HepG2 (cell line): ENCODE measurements around the gene TMTC2. TPM values are rescaled to one million over a fixed set of nuclear protein-coding genes. Genes with fewer than 3 reads are reported as not detected.

Experiments
- ATAC-seq: fragments of 200-7000 bp; cut with Tn5 transposase; 3 replicates; pipeline ENCODE4 v1.9.1; 2020; ENCODE audit warnings: mild to moderate bottlenecking, moderate library complexity
- BruUV-seq: library from RNA; stranded (reverse); fragments of 400-500 nt; replicated peaks from 2 replicates; lab custom pipeline; 2021; lab: Mats Ljungman, UMichigan
- CTCF ChIA-PET: fragments of 300-600 bp; formaldehyde crosslinking; extraction: SDS; loops from one replicate; lab custom pipeline; 2021; ENCODE audit warnings: low total read pairs, inconsistent platforms, low intra/inter-chr PET ratio; lab: Yijun Ruan, JAX
- POLR2A ChIA-PET: fragments of 350-600 bp; sonication (Branson Sonifier 250); formaldehyde crosslinking; loops from one replicate; lab custom pipeline; 2020; ENCODE audit warnings: antibody characterized with exemption, inconsistent platforms; lab: Yijun Ruan, JAX
- DNase-seq: peaks from one replicate; pipeline ENCODE4 v3.0.0-alpha.2; 2015; ENCODE audit warnings: low spot score
- FAIRE-seq: peaks from 3 replicates; lab custom pipeline; 2011; peaks lifted over from hg19 to GRCh38; lab: Jason Lieb, UNC
- H2AFZ ChIP-seq: one replicate; pipeline ENCODE4 v1.6.1; 2011; ENCODE audit warnings: low read length, inconsistent platforms
- H3K27ac ChIP-seq: fragments of 300-600 bp; 3 replicates; pipeline ENCODE4 v1.8.0; 2011; ENCODE audit warnings: mixed run types, mild to moderate bottlenecking, mixed read lengths, low read length, inconsistent platforms; ENCODE audit not compliant: insufficient read depth; ENCODE audit errors: extremely low read length
- H3K27me3 ChIP-seq, 2 experiments: fragments of 200-600 bp in 1 of 2; 2 replicates in 1 of 2; 3 replicates in 1 of 2; pipeline versions ENCODE4 v1.6.0 to v1.8.0; 2011; ENCODE audit warnings: low read length in 2 of 2, mild to moderate bottlenecking in 2 of 2, moderate library complexity in 2 of 2, inconsistent platforms in 1 of 2; ENCODE audit not compliant: insufficient read depth in 2 of 2, control insufficient read depth in 1 of 2
- H3K36me3 ChIP-seq, 2 experiments: fragments of 200-600 bp in 1 of 2; replicated peaks in 1 of 2; 2 replicates in 1 of 2; 3 replicates in 1 of 2; pipeline versions ENCODE4 v1.5.1 to v1.8.0; 2011; ENCODE audit warnings: low read length in 2 of 2, inconsistent platforms in 1 of 2; ENCODE audit not compliant: insufficient read depth in 2 of 2, control insufficient read depth in 1 of 2
- H3K4me1 ChIP-seq: 2 replicates; pipeline ENCODE4 v1.5.1; 2012; ENCODE audit warnings: low read length, inconsistent platforms; ENCODE audit not compliant: insufficient read depth
- H3K4me2 ChIP-seq: 2 replicates; pipeline ENCODE4 v1.6.0; 2011; ENCODE audit warnings: low read depth, low read length, inconsistent platforms
- H3K4me3 ChIP-seq, 3 experiments: fragments of 200-600 bp in 1 of 3; sonication (generic), shearing (Covaris generic) in 1 of 3; replicated peaks in 1 of 3; 2 replicates each; pipeline ENCODE4 v1.5.1; 2011 to 2016; ENCODE audit warnings: low read length in 3 of 3, inconsistent platforms in 2 of 3, low read depth in 2 of 3, mild to moderate bottlenecking in 2 of 3, control low read depth in 1 of 3, mixed read lengths in 1 of 3; ENCODE audit not compliant: insufficient read depth in 1 of 3
- H3K79me2 ChIP-seq: one replicate; pipeline ENCODE4 v1.6.1; 2011; ENCODE audit warnings: low read length, inconsistent platforms; ENCODE audit not compliant: insufficient read depth
- H3K9ac ChIP-seq: 2 replicates; pipeline ENCODE4 v1.6.0; 2011; ENCODE audit warnings: mild to moderate bottlenecking, low read depth, low read length, inconsistent platforms; ENCODE audit not compliant: insufficient read depth
- H3K9me3 ChIP-seq: 2 replicates; pipeline ENCODE4 v1.5.1; 2012; ENCODE audit warnings: mild to moderate bottlenecking, low read length
- H4K20me1 ChIP-seq: 2 replicates; pipeline ENCODE4 v1.6.0; 2011; ENCODE audit warnings: inconsistent platforms, mild to moderate bottlenecking, low read length, moderate library complexity; ENCODE audit not compliant: insufficient read depth
- KLF11 ChIP-seq: IDR thresholded peaks from 2 replicates; pipeline ENCODE4 v1.6.1; 2016; ENCODE audit warnings: missing compliant biosample characterization
- KLF15 ChIP-seq: sonication (generic); formaldehyde crosslinking; IDR thresholded peaks from 2 replicates; pipeline ENCODE4 v1.8.1; 2023; ENCODE audit warnings: borderline replicate concordance, mild to moderate bottlenecking, inconsistent platforms, missing genetic modification reagents, mixed read lengths
- MED1 ChIP-seq: sonication (generic); formaldehyde crosslinking; IDR thresholded peaks from 2 replicates; pipeline ENCODE4 v1.4.0; 2020; ENCODE audit warnings: missing genetic modification reagents
- NR2C2 ChIP-seq: sonication (generic); formaldehyde crosslinking; IDR thresholded peaks from 2 replicates; pipeline ENCODE4 v1.4.0; 2020; ENCODE audit warnings: missing genetic modification reagents, mild to moderate bottlenecking, moderate library complexity, borderline replicate concordance
- ONECUT2 ChIP-seq: sonication (generic); formaldehyde crosslinking; IDR thresholded peaks from 2 replicates; pipeline ENCODE4 v1.4.0; 2020; ENCODE audit warnings: missing genetic modification reagents
- PITX1 ChIP-seq: sonication (generic); formaldehyde crosslinking; IDR thresholded peaks from 2 replicates; pipeline ENCODE4 v1.5.1; 2020; ENCODE audit warnings: mild to moderate bottlenecking, missing genetic modification reagents
- RNF2 ChIP-seq: fragments of 450-650 bp; conservative IDR thresholded peaks from 2 replicates; pipeline ENCODE4 v1.6.1; 2016; ENCODE audit warnings: low read depth
- SNAPC2 ChIP-seq: sonication (generic); formaldehyde crosslinking; IDR thresholded peaks from 2 replicates; pipeline ENCODE4 v1.8.1; 2022; ENCODE audit warnings: mild to moderate bottlenecking, missing genetic modification reagents
- TP53 ChIP-seq: sonication (generic); formaldehyde crosslinking; conservative IDR thresholded peaks from 2 replicates; pipeline ENCODE4 v1.4.0; 2020; ENCODE audit warnings: missing genetic modification reagents
- ZNF674 ChIP-seq: sonication (generic); formaldehyde crosslinking; IDR thresholded peaks from 2 replicates; pipeline ENCODE4 v1.5.0; 2020; ENCODE audit warnings: low read depth, mild to moderate bottlenecking, missing genetic modification reagents
- ZNF775 ChIP-seq: sonication (generic); formaldehyde crosslinking; IDR thresholded peaks from 2 replicates; pipeline ENCODE4 v1.4.0; 2020; ENCODE audit warnings: missing genetic modification reagents, mild to moderate bottlenecking, moderate library complexity, borderline replicate concordance
- WGBS: methylation state at CpG from one replicate; pipeline ENCODE4 v1.1.6; 2017; ENCODE audit warnings: low lambda C conversion rate; 5-methylcytosine and 5-hydroxymethylcytosine counted together
- in situ Hi-C: cut with HindIII; loops from 2 replicates; pipeline ENCODE4 v1.10.0; 2017; ENCODE audit warnings: low pct_unique_long_range_greater_than_20kb; ENCODE audit not compliant: extremely low pct_ligation_motif_present
- intact Hi-C: fragments of 100-400 bp; cut with micrococcal nuclease; formaldehyde crosslinking; loops from one replicate; pipeline ENCODE4 v1.10.0; 2022; ENCODE audit not compliant: unreplicated experiment
- polyA plus RNA-seq, 8 experiments: library from polyadenylated mRNA; depleted of rRNA in 3 of 8; stranded (reverse) in 7 of 8; unstranded in 1 of 8; fragments of >200 nt; fragmentation: Illumina TruSeq in 4 of 8; extraction: Trizol in 4 of 8; gene quantifications; 2 replicates each; pipeline versions ENCODE4 v1.2.1 to v1.2.3, GENCODE V29; 2011 to 2016; ENCODE audit warnings: low read depth in 4 of 8, missing spikeins in 1 of 8, mixed read lengths in 1 of 8; ENCODE audit not compliant: insufficient read depth in 1 of 8
- total RNA-seq, 5 experiments: library from RNA; depleted of rRNA; stranded (reverse); fragments of >200 nt; fragmentation: Illumina TruSeq; extraction: Trizol; gene quantifications; 2 replicates each; pipeline ENCODE4 v1.2.3, GENCODE V29; 2016; ENCODE audit warnings: low read depth in 1 of 5
- TF ChIP-seq, protein P1 (sequence below): sonication (generic); formaldehyde crosslinking; IDR thresholded peaks from 2 replicates; pipeline ENCODE4 v1.5.1; 2020; ENCODE audit warnings: mild to moderate bottlenecking, missing genetic modification reagents, moderate library complexity
- TF ChIP-seq, protein P2 (sequence below): sonication (generic); formaldehyde crosslinking; IDR thresholded peaks from 2 replicates; pipeline ENCODE4 v1.4.0; 2020; ENCODE audit warnings: missing genetic modification reagents, borderline replicate concordance

TMTC2 gene
- total and polyA plus RNA-seq, 2 of the 13 experiments (the other 11 are each of a cell fraction or from before 2014, with no cell fraction given) = 0.55 to 0.63 TPM

DNA sequence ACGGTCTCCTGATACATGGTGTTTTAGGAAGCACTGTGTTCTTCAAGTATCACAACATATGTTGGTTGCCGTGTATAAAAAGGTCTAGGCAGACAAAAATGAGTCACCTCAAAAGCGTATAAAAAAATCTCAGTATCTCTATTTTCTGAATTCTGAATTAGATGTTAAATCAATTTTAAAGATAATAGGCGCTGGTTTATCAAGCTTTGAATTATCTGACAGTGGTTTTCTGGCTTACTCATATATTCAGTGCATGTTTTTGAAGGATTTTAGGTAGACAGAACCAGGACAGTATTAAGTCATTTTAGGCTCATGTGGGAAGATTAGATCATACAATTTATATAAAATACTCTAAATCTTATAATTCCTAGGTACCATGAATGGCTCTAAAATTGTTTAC, 110.8 kb downstream of the TMTC2 start:
- H2AFZ ChIP-seq = no peak overlapping the region
- 35% methylated on average over 4 of the region's 4 CpGs for WGBS
- no peak overlapping the region for H3K4me2 ChIP-seq
- H3K9ac ChIP-seq = no peak overlapping the region
- POLR2A ChIA-PET = no interaction called here
- no peaks in the 10 kb centered on the region for H3K36me3 ChIP-seq
- no peaks in the 10 kb centered on the region for H4K20me1 ChIP-seq
- CTCF ChIA-PET = no interaction called here
- no peaks in the 10 kb centered on the region for H3K9me3 ChIP-seq
- in situ Hi-C loops (no loop called here), intact Hi-C loops (no loop called here)
- no peaks in the 10 kb centered on the region for H3K79me2 ChIP-seq
- H3K4me3 ChIP-seq = no peak overlapping the region
- BruUV-seq = no TSS peak
- FAIRE-seq (no peak), DNase-seq (no peak), ATAC-seq (no peak)
- H3K27ac ChIP-seq = no peak overlapping the region
- H3K4me1 ChIP-seq = no peaks in the 10 kb centered on the region
- TF ChIP-seq PITX1 (CRISPR knock-in tag) = no peak
- TF ChIP-seq SNAPC2 (CRISPR knock-in tag) = no peak
- TF ChIP-seq KLF15 (CRISPR knock-in tag) = no peak
- TF ChIP-seq, protein P1, sequence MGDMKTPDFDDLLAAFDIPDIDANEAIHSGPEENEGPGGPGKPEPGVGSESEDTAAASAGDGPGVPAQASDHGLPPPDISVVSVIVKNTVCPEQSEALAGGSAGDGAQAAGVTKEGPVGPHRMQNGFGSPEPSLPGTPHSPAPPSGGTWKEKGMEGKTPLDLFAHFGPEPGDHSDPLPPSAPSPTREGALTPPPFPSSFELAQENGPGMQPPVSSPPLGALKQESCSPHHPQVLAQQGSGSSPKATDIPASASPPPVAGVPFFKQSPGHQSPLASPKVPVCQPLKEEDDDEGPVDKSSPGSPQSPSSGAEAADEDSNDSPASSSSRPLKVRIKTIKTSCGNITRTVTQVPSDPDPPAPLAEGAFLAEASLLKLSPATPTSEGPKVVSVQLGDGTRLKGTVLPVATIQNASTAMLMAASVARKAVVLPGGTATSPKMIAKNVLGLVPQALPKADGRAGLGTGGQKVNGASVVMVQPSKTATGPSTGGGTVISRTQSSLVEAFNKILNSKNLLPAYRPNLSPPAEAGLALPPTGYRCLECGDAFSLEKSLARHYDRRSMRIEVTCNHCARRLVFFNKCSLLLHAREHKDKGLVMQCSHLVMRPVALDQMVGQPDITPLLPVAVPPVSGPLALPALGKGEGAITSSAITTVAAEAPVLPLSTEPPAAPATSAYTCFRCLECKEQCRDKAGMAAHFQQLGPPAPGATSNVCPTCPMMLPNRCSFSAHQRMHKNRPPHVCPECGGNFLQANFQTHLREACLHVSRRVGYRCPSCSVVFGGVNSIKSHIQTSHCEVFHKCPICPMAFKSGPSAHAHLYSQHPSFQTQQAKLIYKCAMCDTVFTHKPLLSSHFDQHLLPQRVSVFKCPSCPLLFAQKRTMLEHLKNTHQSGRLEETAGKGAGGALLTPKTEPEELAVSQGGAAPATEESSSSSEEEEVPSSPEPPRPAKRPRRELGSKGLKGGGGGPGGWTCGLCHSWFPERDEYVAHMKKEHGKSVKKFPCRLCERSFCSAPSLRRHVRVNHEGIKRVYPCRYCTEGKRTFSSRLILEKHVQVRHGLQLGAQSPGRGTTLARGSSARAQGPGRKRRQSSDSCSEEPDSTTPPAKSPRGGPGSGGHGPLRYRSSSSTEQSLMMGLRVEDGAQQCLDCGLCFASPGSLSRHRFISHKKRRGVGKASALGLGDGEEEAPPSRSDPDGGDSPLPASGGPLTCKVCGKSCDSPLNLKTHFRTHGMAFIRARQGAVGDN = no peak
- no peak for TF ChIP-seq ZNF775
- TF ChIP-seq RNF2 = no peak
- TF ChIP-seq TP53 (CRISPR knock-in tag) = no peak
- TF ChIP-seq KLF11 (CRISPR knock-in tag) = no peak
- TF ChIP-seq, protein P2, sequence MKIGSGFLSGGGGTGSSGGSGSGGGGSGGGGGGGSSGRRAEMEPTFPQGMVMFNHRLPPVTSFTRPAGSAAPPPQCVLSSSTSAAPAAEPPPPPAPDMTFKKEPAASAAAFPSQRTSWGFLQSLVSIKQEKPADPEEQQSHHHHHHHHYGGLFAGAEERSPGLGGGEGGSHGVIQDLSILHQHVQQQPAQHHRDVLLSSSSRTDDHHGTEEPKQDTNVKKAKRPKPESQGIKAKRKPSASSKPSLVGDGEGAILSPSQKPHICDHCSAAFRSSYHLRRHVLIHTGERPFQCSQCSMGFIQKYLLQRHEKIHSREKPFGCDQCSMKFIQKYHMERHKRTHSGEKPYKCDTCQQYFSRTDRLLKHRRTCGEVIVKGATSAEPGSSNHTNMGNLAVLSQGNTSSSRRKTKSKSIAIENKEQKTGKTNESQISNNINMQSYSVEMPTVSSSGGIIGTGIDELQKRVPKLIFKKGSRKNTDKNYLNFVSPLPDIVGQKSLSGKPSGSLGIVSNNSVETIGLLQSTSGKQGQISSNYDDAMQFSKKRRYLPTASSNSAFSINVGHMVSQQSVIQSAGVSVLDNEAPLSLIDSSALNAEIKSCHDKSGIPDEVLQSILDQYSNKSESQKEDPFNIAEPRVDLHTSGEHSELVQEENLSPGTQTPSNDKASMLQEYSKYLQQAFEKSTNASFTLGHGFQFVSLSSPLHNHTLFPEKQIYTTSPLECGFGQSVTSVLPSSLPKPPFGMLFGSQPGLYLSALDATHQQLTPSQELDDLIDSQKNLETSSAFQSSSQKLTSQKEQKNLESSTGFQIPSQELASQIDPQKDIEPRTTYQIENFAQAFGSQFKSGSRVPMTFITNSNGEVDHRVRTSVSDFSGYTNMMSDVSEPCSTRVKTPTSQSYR (CRISPR knock-in tag) = no peak
- TF ChIP-seq NR2C2 (CRISPR knock-in tag) = no peak
- no peak for TF ChIP-seq ONECUT2 (CRISPR knock-in tag)
- no peak for TF ChIP-seq MED1 (CRISPR knock-in tag)
- TF ChIP-seq ZNF674 (CRISPR knock-in tag) = no peak
- H3K27me3 ChIP-seq = peaks cover 2 to 3% of the 10 kb centered on the region in 2 experiments; a peak in 1 of 5 replicates
